Activated CD4-positive, CD25-positive, alpha-beta regulatory T cell (primary cell): ENCODE data around the gene LITAF.

ENCODE experiments used
- DNase-seq, 4 experiments: peaks; one replicate each; lab custom pipeline; 2025; lab: John Stamatoyannopoulos, UW

The LITAF gene

DNA sequence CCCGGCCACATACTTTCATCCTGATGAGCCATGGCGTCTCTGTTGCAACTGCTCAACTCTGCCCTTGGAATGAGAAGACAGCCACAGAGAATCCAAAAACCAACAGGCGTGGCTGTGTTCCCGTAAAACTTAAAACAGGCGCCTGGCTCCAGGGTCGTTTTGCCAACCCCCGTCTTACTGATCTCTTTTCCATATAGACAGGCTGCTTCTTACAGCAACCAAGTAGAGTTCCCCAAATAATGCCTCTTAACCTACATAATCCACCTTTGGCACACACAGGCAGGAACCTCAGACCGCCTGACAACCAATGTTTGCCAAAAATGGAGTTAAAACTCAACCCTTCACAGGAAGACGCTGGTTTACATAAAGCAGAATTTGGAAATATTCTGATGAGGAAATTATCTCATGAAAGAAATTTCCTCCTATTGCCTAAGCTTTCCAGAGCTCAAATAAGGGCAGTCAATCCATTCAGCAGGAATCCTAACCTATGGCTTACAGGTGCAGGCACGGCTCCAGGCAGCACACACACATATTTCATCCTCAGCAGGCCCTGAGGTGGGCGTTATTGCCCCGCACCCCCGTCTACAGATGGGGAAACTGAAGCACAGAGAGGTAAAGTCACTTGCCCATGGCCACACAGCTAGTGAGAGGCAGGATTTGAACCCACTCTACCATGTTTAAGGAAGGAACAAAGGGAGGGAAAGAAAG, 35.8 kb downstream of the LITAF start:
- no peak for DNase-seq

DNA sequence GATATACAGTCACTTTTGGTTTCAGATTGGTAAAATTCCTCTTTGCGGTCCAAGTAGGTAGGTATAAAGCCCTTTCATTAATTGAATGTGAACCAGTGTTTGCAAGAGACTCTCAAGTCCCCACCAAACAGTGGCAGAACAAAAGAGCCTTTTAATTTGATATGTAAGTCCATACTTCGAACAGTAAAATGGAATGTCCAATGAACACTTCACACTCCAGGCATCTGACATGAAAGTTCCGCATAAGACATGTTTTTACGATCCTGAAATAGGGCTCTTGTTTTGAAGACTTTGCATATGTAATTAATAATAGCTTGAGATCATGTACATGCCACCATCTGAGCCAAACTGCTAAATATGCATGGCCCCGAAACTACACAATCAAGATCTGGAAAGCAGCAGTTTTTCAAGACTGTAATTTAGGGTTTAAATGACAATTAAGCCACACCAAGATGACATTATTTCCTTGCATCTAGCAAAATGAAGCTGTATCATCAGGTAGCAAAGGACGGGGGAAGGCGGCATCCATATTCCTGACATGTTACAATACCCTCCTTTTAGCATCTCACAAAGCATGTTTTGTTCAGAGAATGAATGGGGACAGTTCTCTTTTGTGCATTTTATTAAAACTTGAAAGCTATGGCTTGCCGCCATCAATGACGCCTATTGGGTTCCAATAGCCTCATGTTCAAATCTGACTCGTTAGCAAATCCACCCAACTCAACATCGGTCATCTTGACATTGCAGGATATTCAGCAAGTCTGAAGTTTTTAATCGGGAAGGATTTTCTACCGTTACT, 39.4 kb downstream of the LITAF start:
- no peak for DNase-seq

GRCh38 chr16:11546608-11547061, 40.1 kb downstream of the LITAF start:
- DNase-seq: no peak

- DNase-seq: no peak
These were observed 42.9 kb downstream of the LITAF start for GRCh38 chr16:11543661-11544393.

GRCh38 chr16:11542069-11542744, 44.5 kb downstream of the LITAF start:
- DNase-seq: no peak

- DNase-seq: no peak
These were observed 47.1 kb downstream of the LITAF start for GRCh38 chr16:11539641-11540050.

DNA sequence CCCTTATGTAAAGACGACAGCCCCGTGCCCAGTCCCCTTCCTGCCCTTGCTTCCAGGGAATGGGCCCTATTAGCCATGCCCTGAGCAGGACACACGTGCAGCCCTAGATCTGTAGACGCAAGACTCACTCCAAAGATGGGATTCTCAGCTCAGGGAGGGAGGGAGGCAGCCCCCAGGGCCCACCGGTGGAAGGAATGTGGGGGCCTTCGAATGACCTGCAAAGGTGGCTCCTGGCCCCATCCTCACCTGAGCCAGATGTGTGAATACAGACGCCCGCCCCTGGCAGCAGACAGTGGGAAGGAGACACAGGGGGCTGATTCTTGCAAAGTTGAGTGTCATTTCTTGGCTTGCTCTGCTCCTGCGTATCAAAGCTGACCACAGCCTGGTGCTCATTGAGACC, 47.8 kb downstream of the LITAF start:
- DNase-seq: no peak

GRCh38 chr16:11536104-11536866, 50.4 kb downstream of the LITAF start:
- no peak for DNase-seq

GRCh38 chr16:11535494-11535893, 51.2 kb downstream of the LITAF start:
- no peak for DNase-seq

- no peak for DNase-seq
These were observed 52.5 kb downstream of the LITAF start for GRCh38 chr16:11534262-11534661.

- DNase-seq: no peak
These were observed 53.1 kb downstream of the LITAF start for GRCh38 chr16:11533588-11533987.

GRCh38 chr16:11530171-11530940, 56.4 kb downstream of the LITAF start:
- no peak for DNase-seq

- no peak for DNase-seq
These were observed 57.4 kb downstream of the LITAF start for GRCh38 chr16:11529285-11529684.

DNA sequence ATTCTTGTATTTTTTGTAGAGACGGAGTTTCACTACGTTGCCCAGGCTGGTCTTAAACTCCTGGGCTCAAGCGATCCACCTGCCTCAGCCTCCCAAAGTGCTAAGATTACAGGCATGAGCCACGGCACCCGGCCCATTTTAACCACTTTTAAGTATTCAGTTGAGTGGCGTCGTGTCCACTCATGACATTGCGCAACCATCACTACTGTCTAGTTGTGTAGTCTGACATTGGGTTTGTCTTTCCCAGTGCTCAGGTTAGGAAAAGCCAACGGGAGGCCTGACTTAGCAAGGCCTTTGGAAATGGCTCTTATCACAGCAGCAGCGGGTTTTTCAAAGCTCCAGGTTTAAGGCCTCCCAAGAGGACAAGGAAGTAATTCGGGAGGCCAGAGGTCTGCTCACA, 58.7 kb downstream of the LITAF start:
- DNase-seq: no peak

GRCh38 chr16:11526655-11527350, 59.9 kb downstream of the LITAF start:
- no peak for DNase-seq

GRCh38 chr16:11524098-11524760, 62.5 kb downstream of the LITAF start:
- DNase-seq: no peak

DNA sequence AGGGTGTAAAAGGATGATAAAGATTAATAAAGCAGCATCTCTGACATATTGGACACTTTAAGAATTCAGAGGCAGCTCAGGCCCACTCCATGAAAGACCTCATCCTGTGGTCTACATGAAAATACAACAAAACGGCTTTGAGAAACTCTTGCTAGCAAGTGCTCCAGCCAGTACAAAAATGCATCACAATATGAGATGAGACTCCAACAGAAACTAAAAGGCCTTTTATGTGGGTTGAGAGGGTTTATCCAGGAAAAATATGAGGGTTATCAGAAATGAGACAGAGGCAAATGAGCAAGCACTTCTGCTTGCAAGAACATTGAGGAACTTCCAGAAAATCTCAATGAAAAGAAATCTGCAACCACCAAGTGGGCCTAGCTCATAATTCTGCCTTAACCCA, 65.7 kb downstream of the LITAF start:
- no peak for DNase-seq

DNA sequence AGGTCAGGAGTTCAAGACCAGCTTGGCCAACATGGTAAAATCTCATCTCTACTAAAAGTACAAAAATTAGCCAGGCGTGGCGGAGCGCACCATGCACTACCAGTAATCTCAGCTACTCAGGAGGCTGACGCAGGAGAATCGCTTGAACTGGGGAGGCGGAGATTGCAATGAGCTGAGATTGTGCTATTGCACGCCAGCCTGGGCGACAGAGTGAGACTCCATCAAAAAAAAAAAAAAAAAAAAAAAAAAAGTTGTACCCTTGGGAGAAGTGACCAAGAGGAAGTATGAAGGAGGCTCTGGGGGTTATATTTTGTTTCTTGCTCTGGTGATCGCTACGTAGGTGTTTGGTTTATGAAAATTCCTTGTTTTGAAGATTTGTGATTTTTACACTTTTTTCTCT, 66.3 kb downstream of the LITAF start:
- DNase-seq: no peak

DNA sequence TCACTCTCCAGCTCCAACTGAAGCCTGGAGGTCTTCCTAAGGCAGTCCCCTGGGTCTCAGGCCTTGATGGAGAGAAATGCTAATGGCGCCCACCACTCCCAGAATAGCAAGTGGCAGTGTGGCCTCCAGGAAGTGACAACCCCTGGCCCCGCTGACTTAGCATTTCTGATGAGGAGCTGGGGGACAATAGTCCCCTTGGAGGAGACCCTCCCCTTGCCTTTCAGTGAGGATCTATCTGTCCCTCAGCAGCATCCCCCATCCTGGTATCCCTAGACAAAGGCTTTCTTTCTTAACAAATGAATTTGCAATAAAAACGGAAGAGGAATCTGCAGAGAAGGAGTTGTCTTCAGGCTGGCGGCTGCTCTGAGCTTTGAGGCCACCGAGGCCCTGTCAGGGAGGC, 68.8 kb downstream of the LITAF start:
- DNase-seq: no peak
